OCI-LY3 (cell line): ENCODE results near the gene CCDC66.

Experiments used
- H2AFZ ChIP-seq: fragments of 200-600, 300-600 bp; shearing (Covaris generic); 2 replicates; pipeline ENCODE4 v1.6.0; 2014; ENCODE audit warnings: antibody characterized with exemption, low read depth, low read length
- H3K27ac ChIP-seq: fragments of 200-600, 300-600 bp; sonication (generic); 2 replicates; pipeline ENCODE4 v1.5.1; 2014; ENCODE audit warnings: mild to moderate bottlenecking, low read length, moderate library complexity, mixed read lengths
- H3K27me3 ChIP-seq: fragments of 200-600, 300-600 bp; sonication (generic); 2 replicates; pipeline ENCODE4 v1.6.1; 2014; ENCODE audit warnings: low read depth, low read length, mixed read lengths
- H3K36me3 ChIP-seq: fragments of 200-600, 300-600 bp; sonication (generic); replicated peaks from 2 replicates; pipeline ENCODE3; 2014; ENCODE audit warnings: low read depth, low read length, mixed read lengths
- H3K4me1 ChIP-seq: fragments of 300-600, 200-600 bp; sonication (generic); 2 replicates; pipeline ENCODE4 v1.6.1; 2014; ENCODE audit warnings: low read length, mixed read lengths
- H3K4me2 ChIP-seq: fragments of 200-600, 300-600 bp; sonication (generic); 2 replicates; pipeline ENCODE4 v1.6.1; 2014; ENCODE audit warnings: low read length, mixed read lengths
- H3K4me3 ChIP-seq: fragments of 300-600, 200-600 bp; sonication (generic); 2 replicates; pipeline ENCODE4 v1.5.1; 2014; ENCODE audit warnings: antibody characterized with exemption, mild to moderate bottlenecking, low read length, moderate library complexity
- H3K79me2 ChIP-seq: fragments of 300-600, 200-600 bp; shearing (Covaris generic); 2 replicates; pipeline ENCODE4 v1.6.1; 2014; ENCODE audit warnings: mild to moderate bottlenecking, low read length, mixed read lengths
- H3K9ac ChIP-seq: fragments of 300-600, 200-600 bp; shearing (Covaris generic); 2 replicates; pipeline ENCODE4 v1.6.0; 2014; ENCODE audit warnings: mild to moderate bottlenecking, low read length, moderate library complexity
- H3K9me3 ChIP-seq: fragments of 200-600, 300-600 bp; shearing (Covaris generic); 2 replicates; pipeline ENCODE4 v1.6.1; 2014; ENCODE audit warnings: low read length, mixed read lengths; ENCODE audit not compliant: insufficient read depth
- H4K20me1 ChIP-seq: fragments of 200-600, 300-600 bp; sonication (generic); 2 replicates; pipeline ENCODE4 v1.6.1; 2016; ENCODE audit warnings: low read length, mixed read lengths; ENCODE audit not compliant: insufficient read depth
- CTCF ChIP-seq: fragments of 200-600, 300-600 bp; sonication (generic); IDR thresholded peaks from 2 replicates; pipeline ENCODE4 v1.5.1; 2014; ENCODE audit warnings: antibody characterized with exemption, low read length, low read depth
- EZH2phosphoT487 ChIP-seq: fragments of 200-600 bp; shearing (Covaris generic); IDR thresholded peaks from 2 replicates; pipeline ENCODE4 v1.6.1; 2018; ENCODE audit warnings: antibody characterized with exemption, mixed run types, low read depth

Gene CCDC66

GRCh38 chr3:56616478-56617006 is 59.6 kb downstream of the CCDC66 start:
- Histone ChIP-seq H2AFZ (no peak overlapping the region), H3K9ac (no peak overlapping the region), H3K27ac (no peak overlapping the region), H3K4me3 (no peak overlapping the region), H3K4me1 (no peaks in the 10 kb centered on the region), H3K79me2 (peaks cover 4% of the 10 kb centered on the region; the same call in 1 of the 2 replicates), H3K9me3 (no peaks in the 10 kb centered on the region), H3K27me3 (no peaks in the 10 kb centered on the region), H4K20me1 (no peaks in the 10 kb centered on the region), H3K4me2 (no peak overlapping the region), H3K36me3 (peaks cover 60% of the 10 kb centered on the region)
- TF ChIP-seq CTCF (no peak), EZH2phosphoT487 (no peak)

GRCh38 chr3:56620371-56620770 is 63.4 kb downstream of the CCDC66 start:
- H3K4me3 ChIP-seq: no peak overlapping the region
- H3K9ac ChIP-seq: no peak overlapping the region
- H3K27me3 ChIP-seq: no peaks in the 10 kb centered on the region
- H3K4me2 ChIP-seq: no peak overlapping the region
- no peak for TF ChIP-seq CTCF
- TF ChIP-seq EZH2phosphoT487: no peak
- peaks cover 70% of the 10 kb centered on the region for H3K36me3 ChIP-seq
- H2AFZ ChIP-seq: no peak overlapping the region
- no peaks in the 10 kb centered on the region for H3K9me3 ChIP-seq
- H4K20me1 ChIP-seq: no peaks in the 10 kb centered on the region
- no peaks in the 10 kb centered on the region for H3K79me2 ChIP-seq
- no peak overlapping the region for H3K27ac ChIP-seq
- H3K4me1 ChIP-seq: no peaks in the 10 kb centered on the region

GRCh38 chr3:56621681-56622080 is 64.7 kb downstream of the CCDC66 start:
- Histone ChIP-seq H3K9ac (no peak overlapping the region), H3K4me2 (no peak overlapping the region)

GRCh38 chr3:56622381-56622780 is 65.4 kb downstream of the CCDC66 start:
- H3K9me3 ChIP-seq: no peaks in the 10 kb centered on the region
- no peaks in the 10 kb centered on the region for H4K20me1 ChIP-seq
- no peak overlapping the region for H3K4me3 ChIP-seq
- no peak overlapping the region for H3K9ac ChIP-seq
- TF ChIP-seq EZH2phosphoT487: no peak
- TF ChIP-seq CTCF: no peak
- H2AFZ ChIP-seq: no peak overlapping the region
- no peaks in the 10 kb centered on the region for H3K27me3 ChIP-seq
- no peak overlapping the region for H3K27ac ChIP-seq
- no peaks in the 10 kb centered on the region for H3K4me1 ChIP-seq
- no peak overlapping the region for H3K4me2 ChIP-seq
- H3K79me2 ChIP-seq: no peaks in the 10 kb centered on the region
- H3K36me3 ChIP-seq: peaks cover 68% of the 10 kb centered on the region

More at GRCh38 chr3:56621681-56622080, 64.7 kb downstream of the CCDC66 start:
- H3K9me3 ChIP-seq: no peaks in the 10 kb centered on the region
- H4K20me1 ChIP-seq: no peaks in the 10 kb centered on the region
- H3K4me1 ChIP-seq: no peaks in the 10 kb centered on the region
- peaks cover 68% of the 10 kb centered on the region for H3K36me3 ChIP-seq
- H2AFZ ChIP-seq: no peak overlapping the region
- no peaks in the 10 kb centered on the region for H3K27me3 ChIP-seq
- no peak overlapping the region for H3K4me3 ChIP-seq
- H3K79me2 ChIP-seq: no peaks in the 10 kb centered on the region
- no peak overlapping the region for H3K27ac ChIP-seq
- TF ChIP-seq EZH2phosphoT487 (no peak), CTCF (no peak)
